Endothelial cell of umbilical vein (primary cell): ENCODE measurements around the gene ABCA1. TPM values are rescaled to one million over a fixed set of nuclear protein-coding genes. Genes with fewer than 3 reads are reported as not detected.

Experiments
- BruUV-seq: library from RNA; stranded (reverse); fragments of 400-500 nt; replicated peaks from 2 replicates; lab custom pipeline; 2021; lab: Mats Ljungman, UMichigan
- CTCF ChIA-PET: fragments of 300-600, 350-600 bp; sonication (Branson Sonifier 250); formaldehyde crosslinking; loops from one replicate; lab custom pipeline; 2021; ENCODE audit warnings: antibody characterized with exemption, inconsistent platforms; lab: Charles Lee
- POLR2A ChIA-PET: fragments of 300-600, 350-600 bp; sonication (Branson Sonifier 250); formaldehyde crosslinking; loops from one replicate; lab custom pipeline; 2021; ENCODE audit warnings: antibody characterized with exemption, inconsistent platforms; lab: Charles Lee
- DNase-seq: peaks from one replicate; pipeline ENCODE4 v3.0.0-alpha.2; 2011; ENCODE audit warnings: low read depth, low spot score
- FAIRE-seq: peaks from 2 replicates; lab custom pipeline; 2011; peaks lifted over from hg19 to GRCh38; lab: Jason Lieb, UNC
- H2AFZ ChIP-seq: 2 replicates; pipeline ENCODE4 v1.6.0; 2012; ENCODE audit warnings: low read depth, low read length, control low read depth, inconsistent platforms
- H3K27ac ChIP-seq: 2 replicates; pipeline ENCODE4 v1.5.1; 2011; ENCODE audit warnings: low read depth, mild to moderate bottlenecking, control low read depth, low read length, moderate library complexity; ENCODE audit not compliant: insufficient read depth
- H3K27me3 ChIP-seq, 2 experiments: 2 replicates each; pipeline versions ENCODE4 v1.6.0 to v1.6.1; 2011; ENCODE audit warnings: low read length in 2 of 2, mixed read lengths in 1 of 2; ENCODE audit not compliant: control insufficient read depth in 2 of 2, insufficient read depth in 2 of 2
- H3K36me3 ChIP-seq, 2 experiments: 2 replicates in 1 of 2; 3 replicates in 1 of 2; pipeline ENCODE4 v1.5.1; 2011; ENCODE audit warnings: low read length in 2 of 2, mild to moderate bottlenecking in 1 of 2, moderate library complexity in 1 of 2; ENCODE audit not compliant: control insufficient read depth in 2 of 2, insufficient read depth in 2 of 2; ENCODE audit errors: extremely low read depth in 1 of 2
- H3K4me1 ChIP-seq: 3 replicates; pipeline ENCODE4 v1.5.1; 2011; ENCODE audit warnings: mild to moderate bottlenecking, low read length; ENCODE audit not compliant: control insufficient read depth, insufficient read depth; ENCODE audit errors: extremely low read depth
- H3K4me2 ChIP-seq: 2 replicates; pipeline ENCODE4 v1.6.1; 2011; ENCODE audit warnings: low read length, control low read depth, mixed read lengths; ENCODE audit not compliant: insufficient read depth
- H3K4me3 ChIP-seq, 3 experiments: fragments of 200-600 bp in 1 of 3; sonication (generic), shearing (Covaris generic) in 1 of 3; replicated peaks in 1 of 3; 2 replicates each; pipeline ENCODE4 v1.5.1; 2011 to 2016; ENCODE audit warnings: control low read depth in 3 of 3, low read length in 3 of 3, mild to moderate bottlenecking in 2 of 3, inconsistent platforms in 1 of 3, low read depth in 1 of 3, moderate library complexity in 1 of 3; ENCODE audit not compliant: insufficient read depth in 1 of 3
- H3K79me2 ChIP-seq: 2 replicates; pipeline ENCODE4 v1.6.0; 2012; ENCODE audit warnings: low read length, inconsistent platforms; ENCODE audit not compliant: control insufficient read depth, insufficient read depth
- H3K9ac ChIP-seq: replicated peaks from 2 replicates; pipeline ENCODE3; 2011; ENCODE audit warnings: low read length, control low read depth; ENCODE audit not compliant: insufficient read depth; ENCODE audit errors: extremely low read depth
- H3K9me1 ChIP-seq: replicated peaks from 3 replicates; pipeline ENCODE4 v1.6.0; 2011; ENCODE audit warnings: mild to moderate bottlenecking, low read length; ENCODE audit not compliant: control insufficient read depth, insufficient read depth; ENCODE audit errors: extremely low read depth
- H3K9me3 ChIP-seq: replicated peaks from 2 replicates; pipeline ENCODE4 v1.5.1; 2012; ENCODE audit warnings: low read length, inconsistent platforms; ENCODE audit not compliant: control insufficient read depth, insufficient read depth
- H4K20me1 ChIP-seq: replicated peaks from 2 replicates; pipeline ENCODE3; 2011; ENCODE audit warnings: mild to moderate bottlenecking, low read length; ENCODE audit not compliant: control insufficient read depth, insufficient read depth; ENCODE audit errors: extremely low read depth
- EZH2 ChIP-seq: IDR thresholded peaks from 2 replicates; pipeline ENCODE4 v1.6.1; 2012; ENCODE audit warnings: borderline replicate concordance, low read depth, mild to moderate bottlenecking, moderate library complexity, low read length, inconsistent platforms; ENCODE audit not compliant: severe bottlenecking
- FOS ChIP-seq: IDR thresholded peaks from 2 replicates; pipeline ENCODE4 v1.6.1; 2011; ENCODE audit warnings: mild to moderate bottlenecking, low read length, moderate library complexity, borderline replicate concordance; ENCODE audit not compliant: insufficient read depth
- GATA2 ChIP-seq: IDR thresholded peaks from 2 replicates; pipeline ENCODE4 v1.7.0; 2011; ENCODE audit warnings: low read depth, mild to moderate bottlenecking, moderate library complexity, mixed read lengths, low read length; ENCODE audit not compliant: insufficient read length, insufficient read depth
- JUN ChIP-seq: IDR thresholded peaks from 2 replicates; pipeline ENCODE4 v1.6.1; 2011; ENCODE audit warnings: borderline replicate concordance, low read depth; ENCODE audit not compliant: insufficient read length, insufficient read depth
- MAX ChIP-seq: IDR thresholded peaks from 2 replicates; pipeline ENCODE4 v1.6.1; 2011; ENCODE audit not compliant: insufficient read depth, insufficient read length
- MYC ChIP-seq: IDR thresholded peaks from one replicate; pipeline ENCODE4 v1.6.1; 2011; ENCODE audit warnings: mild to moderate bottlenecking, low read depth, low read length
- POLR2A ChIP-seq: IDR thresholded peaks from 2 replicates; pipeline ENCODE4 v1.6.1; 2012; ENCODE audit warnings: low read depth, mild to moderate bottlenecking, control low read depth, low read length
- POLR2AphosphoS5 ChIP-seq: IDR thresholded peaks from 2 replicates; pipeline ENCODE4 v1.6.1; 2012; ENCODE audit warnings: low read depth, mild to moderate bottlenecking, control low read depth, low read length, moderate library complexity; ENCODE audit not compliant: insufficient read depth
- dilution Hi-C: fragments of 300-500 bp; cut with MboI; formaldehyde crosslinking; loops from one replicate; pipeline ENCODE4 v1.15.0; 2019; ENCODE audit warnings: low sequenced_read_pairs; ENCODE audit not compliant: extremely low pct_ligation_motif_present
- intact Hi-C: fragments of 100-400 bp; cut with micrococcal nuclease; formaldehyde crosslinking; loops from one replicate; pipeline ENCODE4 v1.10.0; 2022
- polyA plus RNA-seq, 4 experiments: library from polyadenylated mRNA; depleted of rRNA in 3 of 4; stranded (reverse) in 3 of 4; unstranded in 1 of 4; fragments of >200 nt; gene quantifications; 2 replicates each; pipeline versions ENCODE4 v1.2.1 to v1.2.3, GENCODE V29; 2011 to 2012; ENCODE audit warnings: missing spikeins in 1 of 4
- total RNA-seq: library from RNA; stranded (reverse); gene quantifications from 2 replicates; pipeline ENCODE4 v1.2.3, GENCODE V29; 2021
- TF ChIP-seq, protein P1 (sequence below), 2 donors: IDR thresholded peaks; 1 replicate in 1 of 2; 2 replicates in 1 of 2; pipeline ENCODE4 v1.5.1; 2011; ENCODE audit warnings: low read length in 2 of 2, mild to moderate bottlenecking in 2 of 2, moderate library complexity in 2 of 2, control low read depth in 1 of 2, inconsistent platforms in 1 of 2, low read depth in 1 of 2; ENCODE audit not compliant: insufficient read depth in 1 of 2; ENCODE audit errors: extremely low read depth in 1 of 2

Gene ABCA1
- total and polyA plus RNA-seq, 2 donors (not counting 3 experiments of a cell fraction or from before 2014, with no cell fraction given): 2.4 to 9.8 TPM

GRCh38 chr9:104856413-104856941, 71.5 kb downstream of the ABCA1 start:
- Histone ChIP-seq H2AFZ (no peak overlapping the region), H3K4me2 (no peak overlapping the region), H3K27me3 (no peaks in the 10 kb centered on the region), H4K20me1 (no peaks in the 10 kb centered on the region), H3K79me2 (no peaks in the 10 kb centered on the region), H3K36me3 (no peaks in the 10 kb centered on the region), H3K9ac (no peak overlapping the region), H3K27ac (no peak overlapping the region), H3K4me3 (no peak overlapping the region), H3K9me1 (no peaks in the 10 kb centered on the region), H3K9me3 (no peaks in the 10 kb centered on the region), H3K4me1 (peaks cover 1% of the 10 kb centered on the region)
- BruUV-seq: no TSS peak
- CTCF ChIA-PET: interaction anchor here (0.9 to 1.0 kb wide), 2 partner anchors 13 to 36 kb away, joined by 3 to 4 read pairs; no protein-coding TSS in a partner anchor
- dilution Hi-C loops (no loop called here), intact Hi-C loops (no loop called here)
- POLR2A ChIA-PET: no interaction called here
- DNase-seq (no peak), FAIRE-seq (no peak)
- TF ChIP-seq JUN (no peak), POLR2A (no peak), POLR2AphosphoS5 (no peak), MAX (no peak), EZH2 (no peak), FOS (no peak), MYC (no peak), GATA2 (no peak)
- TF ChIP-seq, protein P1, sequence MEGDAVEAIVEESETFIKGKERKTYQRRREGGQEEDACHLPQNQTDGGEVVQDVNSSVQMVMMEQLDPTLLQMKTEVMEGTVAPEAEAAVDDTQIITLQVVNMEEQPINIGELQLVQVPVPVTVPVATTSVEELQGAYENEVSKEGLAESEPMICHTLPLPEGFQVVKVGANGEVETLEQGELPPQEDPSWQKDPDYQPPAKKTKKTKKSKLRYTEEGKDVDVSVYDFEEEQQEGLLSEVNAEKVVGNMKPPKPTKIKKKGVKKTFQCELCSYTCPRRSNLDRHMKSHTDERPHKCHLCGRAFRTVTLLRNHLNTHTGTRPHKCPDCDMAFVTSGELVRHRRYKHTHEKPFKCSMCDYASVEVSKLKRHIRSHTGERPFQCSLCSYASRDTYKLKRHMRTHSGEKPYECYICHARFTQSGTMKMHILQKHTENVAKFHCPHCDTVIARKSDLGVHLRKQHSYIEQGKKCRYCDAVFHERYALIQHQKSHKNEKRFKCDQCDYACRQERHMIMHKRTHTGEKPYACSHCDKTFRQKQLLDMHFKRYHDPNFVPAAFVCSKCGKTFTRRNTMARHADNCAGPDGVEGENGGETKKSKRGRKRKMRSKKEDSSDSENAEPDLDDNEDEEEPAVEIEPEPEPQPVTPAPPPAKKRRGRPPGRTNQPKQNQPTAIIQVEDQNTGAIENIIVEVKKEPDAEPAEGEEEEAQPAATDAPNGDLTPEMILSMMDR (IDR thresholded peaks at IDR 0.05; ENCODE audit: extremely low read depth in 1 of 2, insufficient read depth in 1 of 2, low read depth in 1 of 2, low read length in 2 of 2): no peak
